OCI-LY3 (cell line): ENCODE measurements around the gene EFNA5.

ENCODE experiments used
- H2AFZ ChIP-seq: fragments of 200-600, 300-600 bp; shearing (Covaris generic); 2 replicates; pipeline ENCODE4 v1.6.0; 2014; ENCODE audit warnings: antibody characterized with exemption, low read depth, low read length
- H3K27ac ChIP-seq: fragments of 200-600, 300-600 bp; sonication (generic); 2 replicates; pipeline ENCODE4 v1.5.1; 2014; ENCODE audit warnings: mild to moderate bottlenecking, low read length, moderate library complexity, mixed read lengths
- H3K27me3 ChIP-seq: fragments of 200-600, 300-600 bp; sonication (generic); 2 replicates; pipeline ENCODE4 v1.6.1; 2014; ENCODE audit warnings: low read depth, low read length, mixed read lengths
- H3K36me3 ChIP-seq: fragments of 200-600, 300-600 bp; sonication (generic); replicated peaks from 2 replicates; pipeline ENCODE3; 2014; ENCODE audit warnings: low read depth, low read length, mixed read lengths
- H3K4me1 ChIP-seq: fragments of 300-600, 200-600 bp; sonication (generic); 2 replicates; pipeline ENCODE4 v1.6.1; 2014; ENCODE audit warnings: low read length, mixed read lengths
- H3K4me2 ChIP-seq: fragments of 200-600, 300-600 bp; sonication (generic); 2 replicates; pipeline ENCODE4 v1.6.1; 2014; ENCODE audit warnings: low read length, mixed read lengths
- H3K4me3 ChIP-seq: fragments of 300-600, 200-600 bp; sonication (generic); 2 replicates; pipeline ENCODE4 v1.5.1; 2014; ENCODE audit warnings: antibody characterized with exemption, mild to moderate bottlenecking, low read length, moderate library complexity
- H3K79me2 ChIP-seq: fragments of 300-600, 200-600 bp; shearing (Covaris generic); 2 replicates; pipeline ENCODE4 v1.6.1; 2014; ENCODE audit warnings: mild to moderate bottlenecking, low read length, mixed read lengths
- H3K9ac ChIP-seq: fragments of 300-600, 200-600 bp; shearing (Covaris generic); 2 replicates; pipeline ENCODE4 v1.6.0; 2014; ENCODE audit warnings: mild to moderate bottlenecking, low read length, moderate library complexity
- H3K9me3 ChIP-seq: fragments of 200-600, 300-600 bp; shearing (Covaris generic); 2 replicates; pipeline ENCODE4 v1.6.1; 2014; ENCODE audit warnings: low read length, mixed read lengths; ENCODE audit not compliant: insufficient read depth
- H4K20me1 ChIP-seq: fragments of 200-600, 300-600 bp; sonication (generic); 2 replicates; pipeline ENCODE4 v1.6.1; 2016; ENCODE audit warnings: low read length, mixed read lengths; ENCODE audit not compliant: insufficient read depth
- EZH2phosphoT487 ChIP-seq: fragments of 200-600 bp; shearing (Covaris generic); IDR thresholded peaks from 2 replicates; pipeline ENCODE4 v1.6.1; 2018; ENCODE audit warnings: antibody characterized with exemption, mixed run types, low read depth
- TF ChIP-seq, protein P1 (sequence below): fragments of 200-600, 300-600 bp; sonication (generic); IDR thresholded peaks from 2 replicates; pipeline ENCODE4 v1.5.1; 2014; ENCODE audit warnings: antibody characterized with exemption, low read length, low read depth

EFNA5 gene

DNA sequence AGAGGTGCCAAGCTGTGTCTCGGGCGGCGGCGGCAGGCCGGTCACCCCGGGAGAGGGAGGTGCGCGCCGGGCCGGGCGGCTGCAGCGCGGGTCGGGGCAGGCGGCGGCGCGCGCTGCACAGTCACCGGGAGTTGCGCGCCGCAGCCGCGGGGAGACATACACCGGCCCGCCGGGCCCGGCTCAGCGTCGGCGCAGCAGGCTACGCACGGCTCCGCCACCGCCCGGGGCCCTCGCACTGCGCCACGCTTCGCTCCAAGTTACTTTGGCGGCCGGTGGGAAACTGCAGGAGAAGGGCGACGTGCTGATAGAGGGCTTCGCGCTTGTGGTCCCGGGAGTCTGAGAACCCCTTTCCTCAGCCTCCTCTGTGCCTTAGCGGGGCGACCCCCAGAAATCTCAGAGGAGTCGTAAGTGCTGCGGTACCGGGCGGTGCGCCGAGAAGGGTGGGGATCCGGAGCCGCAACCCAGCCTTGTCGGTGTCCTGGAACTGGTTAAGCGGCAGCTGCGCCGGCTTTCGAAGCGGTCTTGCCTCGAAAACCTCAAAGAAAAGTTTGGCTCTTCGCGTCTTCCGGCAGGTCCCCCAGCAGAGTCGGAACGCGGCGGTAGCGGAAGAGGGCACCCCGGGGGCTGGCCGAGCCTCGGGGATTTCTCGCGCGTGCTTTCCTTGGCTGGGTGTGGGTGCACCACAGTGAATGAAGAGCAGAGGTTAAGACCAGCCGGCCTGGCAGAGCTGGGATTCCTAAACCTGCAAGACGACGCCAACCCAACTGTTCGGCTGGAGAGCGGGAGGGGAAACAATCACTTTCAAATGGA, at the start of gene EFNA5:
EFNA5 (minus strand) TSS at position 6 of the 810 bp plus-strand sequence.
- H3K4me3 ChIP-seq, result no peak within 1 kb of the TSS
- no peaks in the 10 kb centered on the region for H3K36me3 ChIP-seq
- H3K9me3 ChIP-seq, result no peaks in the 10 kb centered on the region
- no peaks in the 10 kb centered on the region for H4K20me1 ChIP-seq
- H3K79me2 ChIP-seq, result no peaks in the 10 kb centered on the region
- no peak within 1 kb of the TSS for H2AFZ ChIP-seq
- H3K27ac ChIP-seq, result no peak within 1 kb of the TSS
- H3K27me3 ChIP-seq, result 0 out of 2 replicates have a peak, but pooled peaks cover 3% of the 10 kb centered on the region
- H3K9ac ChIP-seq, result no peak within 1 kb of the TSS
- no peak within 1 kb of the TSS for H3K4me2 ChIP-seq
- TF ChIP-seq, protein P1, sequence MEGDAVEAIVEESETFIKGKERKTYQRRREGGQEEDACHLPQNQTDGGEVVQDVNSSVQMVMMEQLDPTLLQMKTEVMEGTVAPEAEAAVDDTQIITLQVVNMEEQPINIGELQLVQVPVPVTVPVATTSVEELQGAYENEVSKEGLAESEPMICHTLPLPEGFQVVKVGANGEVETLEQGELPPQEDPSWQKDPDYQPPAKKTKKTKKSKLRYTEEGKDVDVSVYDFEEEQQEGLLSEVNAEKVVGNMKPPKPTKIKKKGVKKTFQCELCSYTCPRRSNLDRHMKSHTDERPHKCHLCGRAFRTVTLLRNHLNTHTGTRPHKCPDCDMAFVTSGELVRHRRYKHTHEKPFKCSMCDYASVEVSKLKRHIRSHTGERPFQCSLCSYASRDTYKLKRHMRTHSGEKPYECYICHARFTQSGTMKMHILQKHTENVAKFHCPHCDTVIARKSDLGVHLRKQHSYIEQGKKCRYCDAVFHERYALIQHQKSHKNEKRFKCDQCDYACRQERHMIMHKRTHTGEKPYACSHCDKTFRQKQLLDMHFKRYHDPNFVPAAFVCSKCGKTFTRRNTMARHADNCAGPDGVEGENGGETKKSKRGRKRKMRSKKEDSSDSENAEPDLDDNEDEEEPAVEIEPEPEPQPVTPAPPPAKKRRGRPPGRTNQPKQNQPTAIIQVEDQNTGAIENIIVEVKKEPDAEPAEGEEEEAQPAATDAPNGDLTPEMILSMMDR, result no peak
- no peak for TF ChIP-seq EZH2phosphoT487
- peaks cover 4% of the 10 kb centered on the region for H3K4me1 ChIP-seq

DNA sequence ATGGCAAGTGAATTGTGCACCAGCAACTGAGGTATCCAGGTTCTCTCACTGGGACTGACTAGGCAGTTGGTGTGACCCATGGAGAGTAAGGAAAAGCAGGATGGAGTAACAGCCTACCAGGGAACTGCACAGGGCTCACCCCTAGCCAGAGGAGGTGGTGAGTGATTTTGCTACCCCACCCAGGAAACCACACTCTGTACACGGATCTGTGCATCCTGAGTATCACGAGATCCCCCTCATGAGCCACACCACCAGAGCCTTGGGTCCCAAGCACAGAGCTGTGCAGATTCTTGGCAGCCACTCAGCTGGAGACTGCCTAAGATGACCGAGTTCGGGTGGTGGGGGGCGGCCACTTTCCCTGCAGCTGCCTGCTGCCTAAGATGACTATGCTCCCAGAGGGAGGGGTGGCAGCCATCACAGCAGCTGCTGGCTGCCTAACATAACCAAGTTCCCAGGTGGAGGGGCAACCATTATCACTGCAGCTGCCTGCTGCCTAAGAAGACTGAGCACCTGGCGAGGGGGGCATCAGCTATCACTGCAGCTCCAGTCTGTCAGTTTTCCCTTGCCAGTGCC, 48.4 kb upstream of the EFNA5 start:
- no peaks in the 10 kb centered on the region for H3K79me2 ChIP-seq
- H3K4me3 ChIP-seq, result no peak overlapping the region
- H3K4me1 ChIP-seq, result no peaks in the 10 kb centered on the region

DNA sequence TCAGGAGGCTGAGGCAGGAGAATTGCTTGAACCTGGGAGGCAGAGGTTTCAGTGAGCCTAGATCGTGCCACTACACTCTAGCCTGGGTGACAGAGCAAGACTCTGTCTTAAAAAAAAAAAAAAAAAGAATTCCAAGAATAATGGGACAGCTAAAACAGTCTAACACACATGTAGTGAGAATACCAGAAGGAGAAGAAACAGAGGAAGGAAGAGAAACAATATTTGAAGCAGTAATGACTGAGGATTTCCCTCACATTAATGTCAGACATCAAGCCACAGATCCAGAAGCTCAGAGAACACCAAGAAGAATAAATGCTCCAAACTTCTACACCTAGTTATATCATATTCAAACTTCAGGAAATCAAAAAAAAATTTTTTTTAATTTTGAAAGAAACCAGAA, 47.1 kb upstream of the EFNA5 start:
- H3K27ac ChIP-seq, result no peak overlapping the region
- H3K9me3 ChIP-seq, result no peaks in the 10 kb centered on the region
- no peak overlapping the region for H3K9ac ChIP-seq
- no peaks in the 10 kb centered on the region for H4K20me1 ChIP-seq
- H3K36me3 ChIP-seq, result no peaks in the 10 kb centered on the region
- TF ChIP-seq EZH2phosphoT487, result no peak
- TF ChIP-seq, protein P1, result no peak
- no peaks in the 10 kb centered on the region for H3K79me2 ChIP-seq
- H3K4me2 ChIP-seq, result no peak overlapping the region
- no peaks in the 10 kb centered on the region for H3K4me1 ChIP-seq
- H3K27me3 ChIP-seq, result no peaks in the 10 kb centered on the region
- no peak overlapping the region for H3K4me3 ChIP-seq
- H2AFZ ChIP-seq, result no peak overlapping the region

More for the DNA sequence above, 48.4 kb upstream of the EFNA5 start:
- H3K27me3 ChIP-seq, result no peaks in the 10 kb centered on the region
- H3K27ac ChIP-seq, result no peak overlapping the region
- H3K9ac ChIP-seq, result no peak overlapping the region
- H3K36me3 ChIP-seq, result no peaks in the 10 kb centered on the region
- H2AFZ ChIP-seq, result no peak overlapping the region
- TF ChIP-seq, protein P1, result no peak
- TF ChIP-seq EZH2phosphoT487, result no peak
- no peaks in the 10 kb centered on the region for H4K20me1 ChIP-seq
- H3K9me3 ChIP-seq, result no peaks in the 10 kb centered on the region
- no peak overlapping the region for H3K4me2 ChIP-seq

DNA sequence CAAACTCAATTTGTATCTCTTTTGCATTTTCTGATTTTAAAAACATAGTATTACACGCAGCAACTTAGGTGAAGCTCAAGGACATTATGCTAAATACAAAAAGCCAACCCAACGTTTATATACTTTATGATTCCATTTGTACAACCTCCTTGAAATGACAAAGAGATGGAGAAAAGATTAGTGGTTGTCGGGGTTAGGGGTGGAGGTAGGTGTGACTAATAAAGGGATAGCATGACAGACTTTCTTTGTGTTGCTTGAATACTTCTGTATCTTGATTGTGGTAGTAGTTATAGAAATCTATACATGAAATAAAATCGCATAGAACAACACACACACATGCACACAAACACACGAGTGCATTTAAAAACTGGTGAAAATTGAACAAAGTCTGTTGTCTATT, 42.5 kb upstream of the EFNA5 start:
- no peaks in the 10 kb centered on the region for H3K36me3 ChIP-seq
- H3K9ac ChIP-seq, result no peak overlapping the region
- no peak overlapping the region for H3K4me3 ChIP-seq
- no peak overlapping the region for H3K27ac ChIP-seq
- no peak overlapping the region for H3K4me2 ChIP-seq
- H2AFZ ChIP-seq, result no peak overlapping the region
- no peaks in the 10 kb centered on the region for H3K79me2 ChIP-seq
- no peaks in the 10 kb centered on the region for H3K27me3 ChIP-seq
- TF ChIP-seq EZH2phosphoT487, result no peak
- TF ChIP-seq, protein P1, result no peak
- no peaks in the 10 kb centered on the region for H3K4me1 ChIP-seq
- H3K9me3 ChIP-seq, result no peaks in the 10 kb centered on the region
- H4K20me1 ChIP-seq, result no peaks in the 10 kb centered on the region
